SK-N-SH treated with all-trans-retinoic acid at 6 μM for 48 hours (cell line): ENCODE results near the gene EBF3.

Source experiments
- ARNTL ChIP-seq: fragments of 450-650 bp; formaldehyde crosslinking; IDR thresholded peaks from 2 replicates; pipeline ENCODE4 v1.5.0; 2020; ENCODE audit warnings: low read depth, mild to moderate bottlenecking, moderate library complexity, borderline replicate concordance
- BACH2 ChIP-seq: fragments of 250-450 bp; sonication (Bioruptor Pico); IDR thresholded peaks from 2 replicates; pipeline ENCODE4 v1.9.0; 2021; ENCODE audit warnings: mild to moderate bottlenecking, borderline replicate concordance
- CREB5 ChIP-seq: fragments of 250-450 bp; sonication (Bioruptor Pico); IDR thresholded peaks from 2 replicates; pipeline ENCODE4 v1.5.1; 2020; ENCODE audit warnings: low read depth, mild to moderate bottlenecking, moderate library complexity
- CSRNP3 ChIP-seq: fragments of 250-450 bp; sonication (Bioruptor Pico); IDR thresholded peaks from 2 replicates; pipeline ENCODE4 v1.5.1; 2021; ENCODE audit warnings: mild to moderate bottlenecking, moderate library complexity
- ESRRG ChIP-seq: fragments of 250-450 bp; sonication (Bioruptor Pico); IDR thresholded peaks from 2 replicates; pipeline ENCODE4 v1.6.1; 2021; ENCODE audit warnings: mild to moderate bottlenecking
- GLIS3 ChIP-seq: fragments of 250-450 bp; sonication (Bioruptor Pico); IDR thresholded peaks from 2 replicates; pipeline ENCODE4 v1.5.0; 2020; ENCODE audit warnings: mild to moderate bottlenecking, moderate library complexity
- TOX ChIP-seq: fragments of 250-450 bp; sonication (Bioruptor Pico); IDR thresholded peaks from 2 replicates; pipeline ENCODE4 v1.8.0; 2021; ENCODE audit warnings: mild to moderate bottlenecking, moderate library complexity, borderline replicate concordance
- ZC3H10 ChIP-seq: fragments of 250-450 bp; sonication (Bioruptor Pico); IDR thresholded peaks from 2 replicates; pipeline ENCODE4 v1.5.1; 2021; ENCODE audit warnings: mild to moderate bottlenecking, moderate library complexity
- ZFP3 ChIP-seq: fragments of 250-450 bp; sonication (Bioruptor Pico); IDR thresholded peaks from 2 replicates; pipeline ENCODE4 v1.5.0; 2020; ENCODE audit warnings: mild to moderate bottlenecking, moderate library complexity
- ZFP30 ChIP-seq: fragments of 450-650 bp; formaldehyde crosslinking; IDR thresholded peaks from 2 replicates; pipeline ENCODE4 v1.5.0; 2022; ENCODE audit warnings: mild to moderate bottlenecking, moderate library complexity
- ZNF70 ChIP-seq: fragments of 450-650 bp; formaldehyde crosslinking; IDR thresholded peaks from 2 replicates; pipeline ENCODE4 v1.5.0; 2020; ENCODE audit warnings: mild to moderate bottlenecking, moderate library complexity

- TF ChIP-seq GLIS3 (CRISPR knock-in tag) = no peak
- TF ChIP-seq ZNF70 (CRISPR knock-in tag) = no peak
- TF ChIP-seq ZFP3 (CRISPR knock-in tag) = no peak
- TF ChIP-seq TOX (CRISPR knock-in tag) = no peak
- TF ChIP-seq CREB5 (CRISPR knock-in tag) = no peak
- no peak for TF ChIP-seq ZFP30
- TF ChIP-seq ARNTL (CRISPR knock-in tag) = no peak
- TF ChIP-seq BACH2 (CRISPR knock-in tag) = no peak
- no peak for TF ChIP-seq ESRRG (CRISPR knock-in tag)
- TF ChIP-seq ZC3H10 = no peak
- no peak for TF ChIP-seq CSRNP3 (CRISPR knock-in tag)
Measured at GRCh38 chr10:129950676-129951075, 13.4 kb downstream of the EBF3 start.
